H1 (cell line): ENCODE results near the gene ATP10D.

Source experiments
- CTCF ChIP-seq, 3 experiments: IDR thresholded peaks; 1 replicate in 2 of 3; 2 replicates in 1 of 3; pipeline versions ENCODE4 v1.5.1 to v1.6.1; 2011; ENCODE audit warnings: low read length in 3 of 3, mild to moderate bottlenecking in 3 of 3, inconsistent platforms in 2 of 3, low read depth in 1 of 3, moderate library complexity in 1 of 3; ENCODE audit not compliant: insufficient read depth in 1 of 3; ENCODE audit errors: control extremely low read depth in 1 of 3
- EP300 ChIP-seq, 2 experiments: IDR thresholded peaks; 1 replicate in 1 of 2; 2 replicates in 1 of 2; pipeline ENCODE4 v1.6.1; 2011 to 2012; ENCODE audit warnings: low read depth in 2 of 2, low read length in 2 of 2, mild to moderate bottlenecking in 2 of 2, borderline replicate concordance in 1 of 2, inconsistent platforms in 1 of 2, moderate library complexity in 1 of 2
- EZH2 ChIP-seq: fragments of 200-600 bp; sonication (generic); IDR thresholded peaks from 2 replicates; pipeline ENCODE4 v1.7.1; 2012; ENCODE audit warnings: low read depth, mild to moderate bottlenecking, moderate library complexity, low read length, inconsistent platforms; ENCODE audit not compliant: severe bottlenecking
- HDAC2 ChIP-seq, 2 experiments: fragments of 300-600 bp in 1 of 2; sonication (generic) in 1 of 2; IDR thresholded peaks; 2 replicates each; pipeline ENCODE4 v1.6.1; 2011 to 2012; ENCODE audit warnings: low read depth in 2 of 2, low read length in 2 of 2, mild to moderate bottlenecking in 2 of 2, moderate library complexity in 2 of 2, borderline replicate concordance in 1 of 2, inconsistent platforms in 1 of 2
- JUND ChIP-seq: IDR thresholded peaks from 2 replicates; pipeline ENCODE4 v1.6.1; 2011; ENCODE audit warnings: mild to moderate bottlenecking, improper control_type of control experiment, low read length
- KDM1A ChIP-seq: fragments of 200-600, 300-600 bp; sonication (generic); IDR thresholded peaks from 2 replicates; pipeline ENCODE4 v1.7.1; 2016; ENCODE audit warnings: mild to moderate bottlenecking, low read length, borderline replicate concordance
- POLR2A ChIP-seq, 2 experiments: IDR thresholded peaks; 1 replicate in 1 of 2; 2 replicates in 1 of 2; pipeline ENCODE4 v1.6.1; 2011; ENCODE audit warnings: low read depth in 2 of 2, low read length in 2 of 2, mild to moderate bottlenecking in 2 of 2; ENCODE audit errors: control extremely low read depth in 1 of 2
- POLR2AphosphoS5 ChIP-seq: IDR thresholded peaks from 2 replicates; pipeline ENCODE4 v1.6.1; 2011; ENCODE audit warnings: low read depth, low read length
- TEAD4 ChIP-seq: IDR thresholded peaks from 2 replicates; pipeline ENCODE4 v1.6.1; 2012; ENCODE audit warnings: low read depth, low read length, inconsistent platforms, mixed read lengths
- USF2 ChIP-seq: IDR thresholded peaks from 2 replicates; pipeline ENCODE4 v1.6.1; 2011; ENCODE audit warnings: low read length, improper control_type of control experiment
- ZNF274 ChIP-seq: IDR thresholded peaks from 2 replicates; pipeline ENCODE4 v1.7.0; 2012; ENCODE audit warnings: low read length, borderline replicate concordance; ENCODE audit errors: extremely low read depth

DNA sequence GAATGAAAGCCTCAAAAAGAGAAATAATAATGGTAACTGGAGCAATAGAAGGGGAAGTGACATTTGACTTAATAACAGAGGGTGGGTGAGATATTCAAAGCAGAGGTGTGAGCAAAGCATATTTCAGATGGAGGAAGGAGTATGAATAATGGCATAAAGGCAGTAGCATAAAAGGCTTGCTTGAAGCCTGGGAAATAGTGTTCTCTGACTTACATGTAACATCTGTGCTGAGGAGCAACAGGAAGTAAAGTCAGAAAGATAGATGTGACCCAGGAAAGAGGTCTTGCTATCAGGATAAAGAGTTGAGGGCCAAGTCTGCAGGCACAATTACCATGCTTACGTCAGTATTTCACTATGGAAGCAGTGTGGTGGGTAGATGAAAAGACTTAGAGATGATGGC lies 28.4 kb downstream of the ATP10D start:
- TF ChIP-seq JUND = no peak
- TF ChIP-seq EP300 (IDR thresholded peaks at IDR 0.05; ENCODE audit: borderline replicate concordance in 1 of 2, low read depth in 2 of 2, low read length in 2 of 2) = no peak
- no peak for TF ChIP-seq HDAC2 (IDR thresholded peaks at IDR 0.05; ENCODE audit: borderline replicate concordance in 1 of 2, low read depth in 2 of 2, low read length in 2 of 2)
- TF ChIP-seq EZH2 = no peak
- TF ChIP-seq POLR2AphosphoS5 = no peak
- no peak for TF ChIP-seq KDM1A
- TF ChIP-seq CTCF (IDR thresholded peaks at IDR 0.05; ENCODE audit: control extremely low read depth in 1 of 3, insufficient read depth in 1 of 3, low read depth in 1 of 3, low read length in 3 of 3) = no peak
- no peak for TF ChIP-seq USF2
- TF ChIP-seq TEAD4 = no peak
- TF ChIP-seq POLR2A (IDR thresholded peaks at IDR 0.05; ENCODE audit: control extremely low read depth in 1 of 2, low read depth in 2 of 2, low read length in 2 of 2) = no peak
- TF ChIP-seq ZNF274 = no peak
